ENCODE results near the gene DONSON. TPM values are rescaled to one million over a fixed set of nuclear protein-coding genes. Genes with fewer than 3 reads are reported as not detected.

DONSON gene
- total and polyA plus RNA-seq, 9 of the 15 experiments (the other 6 are each of a cell fraction or from before 2014, with no cell fraction given) = 26.7 to 124 (median 62.6) TPM

DNA sequence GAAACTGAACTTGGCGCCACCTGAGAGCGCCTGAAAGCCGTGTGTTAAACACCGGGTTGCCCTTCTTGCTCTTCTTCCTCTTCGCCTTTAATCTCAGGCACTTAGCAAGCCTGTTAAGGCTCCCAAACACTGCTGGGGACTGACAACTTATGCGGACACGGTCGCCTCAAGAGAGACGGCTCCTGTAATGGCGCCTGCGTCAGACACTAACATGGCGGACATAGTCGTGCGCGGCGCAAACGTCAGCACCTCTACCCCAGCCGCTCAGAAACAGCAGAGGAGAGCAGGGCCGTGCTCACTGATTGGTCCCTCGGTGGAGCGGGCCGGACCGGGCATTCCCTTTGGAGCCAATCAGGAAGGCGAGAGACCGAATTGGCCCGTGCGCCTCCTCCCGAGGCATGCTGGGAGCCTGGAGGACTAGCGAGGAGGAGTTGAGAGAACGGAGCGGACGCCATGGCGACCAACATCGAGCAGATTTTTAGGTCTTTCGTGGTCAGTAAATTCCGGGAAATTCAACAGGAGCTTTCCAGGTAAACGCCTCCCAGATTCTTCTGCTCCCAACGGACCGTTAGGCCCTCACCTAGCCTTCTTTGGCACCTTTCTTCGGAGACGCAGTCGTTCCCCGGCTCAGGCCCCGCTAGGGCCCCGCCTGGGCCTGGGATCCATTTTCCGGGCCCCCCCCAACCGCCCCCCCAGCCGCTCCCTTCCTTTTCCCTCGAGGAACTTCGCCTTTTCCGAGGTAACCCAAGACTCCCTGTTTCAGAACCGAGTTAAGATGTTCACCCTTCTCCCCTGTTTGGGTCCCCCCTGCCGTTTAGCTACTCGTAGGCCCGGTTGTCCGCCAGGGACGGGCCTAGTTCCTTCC lies 45.6 kb downstream of the DONSON start, which contains the start of gene SON (continued):
- TF ChIP-seq, protein P1, sequence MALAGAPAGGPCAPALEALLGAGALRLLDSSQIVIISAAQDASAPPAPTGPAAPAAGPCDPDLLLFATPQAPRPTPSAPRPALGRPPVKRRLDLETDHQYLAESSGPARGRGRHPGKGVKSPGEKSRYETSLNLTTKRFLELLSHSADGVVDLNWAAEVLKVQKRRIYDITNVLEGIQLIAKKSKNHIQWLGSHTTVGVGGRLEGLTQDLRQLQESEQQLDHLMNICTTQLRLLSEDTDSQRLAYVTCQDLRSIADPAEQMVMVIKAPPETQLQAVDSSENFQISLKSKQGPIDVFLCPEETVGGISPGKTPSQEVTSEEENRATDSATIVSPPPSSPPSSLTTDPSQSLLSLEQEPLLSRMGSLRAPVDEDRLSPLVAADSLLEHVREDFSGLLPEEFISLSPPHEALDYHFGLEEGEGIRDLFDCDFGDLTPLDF (CRISPR knock-in tag; IDR thresholded peaks at IDR 0.05) = no peak; the same call in 1 of the 2 replicates
- TF ChIP-seq, protein P2, sequence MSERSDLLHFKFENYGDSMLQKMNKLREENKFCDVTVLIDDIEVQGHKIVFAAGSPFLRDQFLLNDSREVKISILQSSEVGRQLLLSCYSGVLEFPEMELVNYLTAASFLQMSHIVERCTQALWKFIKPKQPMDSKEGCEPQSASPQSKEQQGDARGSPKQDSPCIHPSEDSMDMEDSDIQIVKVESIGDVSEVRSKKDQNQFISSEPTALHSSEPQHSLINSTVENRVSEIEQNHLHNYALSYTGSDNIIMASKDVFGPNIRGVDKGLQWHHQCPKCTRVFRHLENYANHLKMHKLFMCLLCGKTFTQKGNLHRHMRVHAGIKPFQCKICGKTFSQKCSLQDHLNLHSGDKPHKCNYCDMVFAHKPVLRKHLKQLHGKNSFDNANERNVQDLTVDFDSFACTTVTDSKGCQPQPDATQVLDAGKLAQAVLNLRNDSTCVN (CRISPR knock-in tag; IDR thresholded peaks at IDR 0.05) = 0 out of 2 replicates have a peak, but pooled peaks have one; percentile 34
- TF ChIP-seq HNRNPH1 (optimal IDR thresholded peaks at IDR 0.05; ENCODE audit: low read depth, low read length) (no peak), POLR3G (IDR thresholded peaks at IDR 0.05; ENCODE audit: extremely low read depth, insufficient read length, insufficient replicate concordance) (no peak), ZKSCAN1 (IDR thresholded peaks at IDR 0.05; ENCODE audit: low read depth, low read length) (peak; percentile 14; the same call in 1 of the 2 replicates), MAZ (CRISPR knock-in tag; conservative IDR thresholded peaks at IDR 0.05 in 1 of 2, IDR thresholded peaks at IDR 0.05 in 1 of 2) (peak; percentile 94 to 99; a peak in 3 of 4 replicates), MCM3 (IDR thresholded peaks at IDR 0.05) (no peak), SP2 (IDR thresholded peaks at IDR 0.05; ENCODE audit: extremely low read depth, low read depth, low read length, poor library complexity, severe bottlenecking) (peak; percentile 44), DIDO1 (tag; IDR thresholded peaks at IDR 0.05; ENCODE audit: low read depth) (peak; percentile 62), HIVEP1 (CRISPR knock-in tag; IDR thresholded peaks at IDR 0.05) (peak; percentile 63; the same call in 1 of the 2 replicates), NCOA4 (IDR thresholded peaks at IDR 0.05; ENCODE audit: partially characterized antibody) (no peak)
- TF ChIP-seq, protein P3, sequence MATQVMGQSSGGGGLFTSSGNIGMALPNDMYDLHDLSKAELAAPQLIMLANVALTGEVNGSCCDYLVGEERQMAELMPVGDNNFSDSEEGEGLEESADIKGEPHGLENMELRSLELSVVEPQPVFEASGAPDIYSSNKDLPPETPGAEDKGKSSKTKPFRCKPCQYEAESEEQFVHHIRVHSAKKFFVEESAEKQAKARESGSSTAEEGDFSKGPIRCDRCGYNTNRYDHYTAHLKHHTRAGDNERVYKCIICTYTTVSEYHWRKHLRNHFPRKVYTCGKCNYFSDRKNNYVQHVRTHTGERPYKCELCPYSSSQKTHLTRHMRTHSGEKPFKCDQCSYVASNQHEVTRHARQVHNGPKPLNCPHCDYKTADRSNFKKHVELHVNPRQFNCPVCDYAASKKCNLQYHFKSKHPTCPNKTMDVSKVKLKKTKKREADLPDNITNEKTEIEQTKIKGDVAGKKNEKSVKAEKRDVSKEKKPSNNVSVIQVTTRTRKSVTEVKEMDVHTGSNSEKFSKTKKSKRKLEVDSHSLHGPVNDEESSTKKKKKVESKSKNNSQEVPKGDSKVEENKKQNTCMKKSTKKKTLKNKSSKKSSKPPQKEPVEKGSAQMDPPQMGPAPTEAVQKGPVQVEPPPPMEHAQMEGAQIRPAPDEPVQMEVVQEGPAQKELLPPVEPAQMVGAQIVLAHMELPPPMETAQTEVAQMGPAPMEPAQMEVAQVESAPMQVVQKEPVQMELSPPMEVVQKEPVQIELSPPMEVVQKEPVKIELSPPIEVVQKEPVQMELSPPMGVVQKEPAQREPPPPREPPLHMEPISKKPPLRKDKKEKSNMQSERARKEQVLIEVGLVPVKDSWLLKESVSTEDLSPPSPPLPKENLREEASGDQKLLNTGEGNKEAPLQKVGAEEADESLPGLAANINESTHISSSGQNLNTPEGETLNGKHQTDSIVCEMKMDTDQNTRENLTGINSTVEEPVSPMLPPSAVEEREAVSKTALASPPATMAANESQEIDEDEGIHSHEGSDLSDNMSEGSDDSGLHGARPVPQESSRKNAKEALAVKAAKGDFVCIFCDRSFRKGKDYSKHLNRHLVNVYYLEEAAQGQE (IDR thresholded peaks at IDR 0.05; ENCODE audit: borderline replicate concordance) = no peak
- TF ChIP-seq, protein P3 (CRISPR knock-in tag; IDR thresholded peaks at IDR 0.05; ENCODE audit: low read depth) = no peak
- TF ChIP-seq, protein P4, sequence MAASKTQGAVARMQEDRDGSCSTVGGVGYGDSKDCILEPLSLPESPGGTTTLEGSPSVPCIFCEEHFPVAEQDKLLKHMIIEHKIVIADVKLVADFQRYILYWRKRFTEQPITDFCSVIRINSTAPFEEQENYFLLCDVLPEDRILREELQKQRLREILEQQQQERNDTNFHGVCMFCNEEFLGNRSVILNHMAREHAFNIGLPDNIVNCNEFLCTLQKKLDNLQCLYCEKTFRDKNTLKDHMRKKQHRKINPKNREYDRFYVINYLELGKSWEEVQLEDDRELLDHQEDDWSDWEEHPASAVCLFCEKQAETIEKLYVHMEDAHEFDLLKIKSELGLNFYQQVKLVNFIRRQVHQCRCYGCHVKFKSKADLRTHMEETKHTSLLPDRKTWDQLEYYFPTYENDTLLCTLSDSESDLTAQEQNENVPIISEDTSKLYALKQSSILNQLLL (CRISPR knock-in tag; IDR thresholded peaks at IDR 0.05; ENCODE audit: borderline replicate concordance) = no peak
